NCI-H526 treated with DMSO at 0.1 percent for 48 hours (cell line): ENCODE data around the gene PRRX2.

Source experiments
- DNase-seq: peaks from one replicate; lab custom pipeline; 2025; lab: John Stamatoyannopoulos, UW

The PRRX2 gene

GRCh38 chr9:129709438-129710168 is 44.2 kb downstream of the PRRX2 start:
- DNase-seq, result no peak

- DNase-seq, result no peak
These were observed 44.7 kb downstream of the PRRX2 start for GRCh38 chr9:129710169-129710453.

DNA sequence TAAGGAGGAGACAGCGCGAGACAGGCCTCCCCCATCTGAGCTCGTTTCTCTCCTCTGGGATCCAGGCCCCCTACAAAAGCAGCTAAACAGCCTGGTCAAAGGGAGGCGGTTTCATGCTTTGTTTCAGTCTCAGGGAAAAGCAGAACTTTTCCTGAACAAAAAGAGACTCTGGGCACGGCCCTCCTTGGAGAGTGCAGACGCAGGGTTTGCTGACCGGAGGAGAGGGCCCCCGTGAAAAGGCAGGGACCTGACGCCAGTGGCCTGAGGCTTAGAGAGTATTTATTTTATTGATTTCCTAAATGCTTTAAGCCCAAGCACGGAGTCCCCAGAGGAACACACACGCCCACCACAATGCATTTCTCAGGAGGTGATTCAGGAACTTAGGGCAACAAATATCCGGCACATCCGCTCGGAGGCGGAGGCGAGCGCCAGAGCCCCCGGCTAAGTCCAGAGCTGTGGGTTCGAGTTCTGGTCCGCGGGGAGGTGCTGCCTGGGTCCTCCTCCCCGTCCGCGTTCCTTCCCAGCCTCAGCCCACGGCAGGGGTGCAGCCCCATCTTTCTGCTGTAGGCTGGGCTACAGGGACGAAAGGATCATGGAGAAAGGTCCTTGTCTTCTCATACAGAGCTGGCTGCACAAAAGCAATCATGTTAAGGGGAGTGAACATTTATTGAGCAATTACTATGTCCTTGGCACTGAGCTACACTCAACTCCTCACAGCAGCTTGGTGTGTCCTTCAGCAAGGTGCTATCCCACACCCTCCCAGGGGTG is 47.4 kb downstream of the PRRX2 start:
- no peak for DNase-seq

DNA sequence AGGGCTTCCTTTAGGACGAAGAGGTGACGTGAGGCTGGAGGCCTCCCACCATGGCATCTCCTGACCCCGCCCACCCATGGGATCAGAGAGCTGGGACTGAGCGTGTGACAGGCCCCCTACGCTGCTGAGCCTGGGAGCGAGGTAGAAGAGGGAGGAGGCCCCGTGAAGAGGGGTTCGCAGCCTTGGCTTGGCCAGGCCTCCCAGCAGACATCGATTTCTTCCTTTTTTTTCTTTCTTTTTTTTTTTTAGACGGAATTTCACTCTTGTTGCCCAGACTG is 47.9 kb downstream of the PRRX2 start:
- DNase-seq, result no peak

- DNase-seq, result no peak
These were observed 49.1 kb downstream of the PRRX2 start for GRCh38 chr9:129714511-129715061.

DNA sequence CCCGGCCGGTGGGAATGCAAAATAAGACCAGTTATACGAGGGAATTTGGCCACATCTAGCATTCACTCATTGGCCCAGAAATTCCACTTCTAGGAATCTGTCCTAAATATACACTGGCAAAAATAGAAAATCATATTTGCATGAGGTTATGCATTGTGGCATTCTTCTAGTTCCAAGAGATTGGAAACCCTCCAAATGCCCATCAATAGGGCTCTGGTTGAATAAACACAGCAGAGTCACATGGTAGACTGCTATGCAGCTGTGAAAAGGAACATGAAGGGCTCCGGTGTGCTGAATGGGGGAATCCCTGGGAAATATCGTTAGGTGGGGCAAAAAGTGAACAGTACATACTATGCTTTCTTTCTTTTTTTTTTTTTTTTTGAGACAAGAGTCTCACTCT is 50.6 kb downstream of the PRRX2 start:
- DNase-seq, result no peak

DNA sequence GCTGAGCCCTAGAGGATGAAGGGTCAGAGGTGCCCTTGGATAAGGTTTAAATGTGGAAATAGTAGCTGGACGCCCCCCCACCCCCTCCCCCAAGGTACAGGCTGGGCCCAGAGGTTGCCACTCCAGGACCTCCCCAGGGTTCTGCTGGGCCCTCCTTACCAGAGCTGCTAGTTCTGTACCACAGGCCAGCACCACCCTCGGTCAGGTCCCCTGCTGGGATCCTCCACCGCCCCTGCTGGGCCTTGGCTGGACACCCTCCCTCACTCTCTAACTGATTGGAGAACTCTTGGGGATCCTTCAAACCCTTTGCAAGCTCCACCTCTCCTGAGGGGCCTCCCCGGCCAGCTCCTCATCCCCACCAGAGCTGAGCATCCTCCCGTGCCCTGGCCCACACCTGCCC is 52.5 kb downstream of the PRRX2 start:
- no peak for DNase-seq

DNA sequence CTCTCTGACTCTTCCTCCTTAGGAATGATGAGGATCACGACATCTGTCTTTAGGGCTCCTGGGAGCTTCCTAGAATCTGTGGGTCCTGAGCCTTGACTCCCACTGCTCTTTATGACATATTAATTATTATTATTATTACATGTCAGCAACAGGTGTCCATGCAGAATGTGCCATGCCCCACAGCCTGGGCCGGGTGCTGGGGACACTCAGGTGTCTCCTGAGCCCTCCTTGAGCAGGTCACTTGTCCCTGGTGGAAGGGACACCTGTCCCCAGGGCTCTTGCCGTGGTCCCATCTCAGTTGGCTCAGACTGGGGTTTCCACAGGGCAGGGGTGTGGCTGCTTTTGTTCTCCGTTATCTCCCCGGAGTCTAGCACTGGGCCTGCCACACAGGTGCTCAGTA is 53.2 kb downstream of the PRRX2 start:
- DNase-seq, result no peak

- no peak for DNase-seq
These were observed 53.7 kb downstream of the PRRX2 start for GRCh38 chr9:129719135-129719534.

DNA sequence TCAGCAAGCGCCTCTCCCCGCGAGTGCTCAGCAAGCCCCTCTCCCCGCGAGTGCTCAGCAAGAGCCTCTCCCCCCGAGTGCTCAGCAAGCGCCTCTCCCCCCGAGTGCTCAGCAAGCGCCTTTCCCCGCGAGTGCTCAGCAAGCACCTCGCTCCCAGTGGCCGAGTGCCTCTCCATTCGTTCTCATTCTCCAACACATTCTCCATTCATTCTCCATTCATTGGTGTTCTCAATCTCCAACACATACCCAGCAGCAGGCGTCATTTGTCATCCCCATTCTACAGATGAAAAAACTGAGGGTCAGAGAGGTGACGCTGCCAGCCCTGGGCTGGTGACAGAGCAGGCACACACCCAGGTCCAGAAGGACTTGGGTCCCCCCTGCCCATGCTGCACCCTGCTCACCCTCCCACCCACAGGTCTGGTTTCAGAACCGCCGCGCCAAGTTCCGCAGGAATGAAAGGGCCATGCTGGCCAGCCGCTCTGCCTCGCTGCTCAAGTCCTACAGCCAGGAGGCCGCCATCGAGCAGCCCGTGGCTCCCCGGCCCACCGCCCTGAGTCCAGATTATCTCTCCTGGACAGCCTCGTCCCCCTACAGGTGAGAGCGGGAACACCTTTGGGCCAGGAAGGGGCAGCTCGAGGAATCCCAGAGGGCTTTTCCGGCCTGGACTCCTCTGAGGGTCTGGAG is 54.9 kb downstream of the PRRX2 start:
- no peak for DNase-seq

- DNase-seq, result no peak
These were observed 55.6 kb downstream of the PRRX2 start for GRCh38 chr9:129720865-129721545.

DNA sequence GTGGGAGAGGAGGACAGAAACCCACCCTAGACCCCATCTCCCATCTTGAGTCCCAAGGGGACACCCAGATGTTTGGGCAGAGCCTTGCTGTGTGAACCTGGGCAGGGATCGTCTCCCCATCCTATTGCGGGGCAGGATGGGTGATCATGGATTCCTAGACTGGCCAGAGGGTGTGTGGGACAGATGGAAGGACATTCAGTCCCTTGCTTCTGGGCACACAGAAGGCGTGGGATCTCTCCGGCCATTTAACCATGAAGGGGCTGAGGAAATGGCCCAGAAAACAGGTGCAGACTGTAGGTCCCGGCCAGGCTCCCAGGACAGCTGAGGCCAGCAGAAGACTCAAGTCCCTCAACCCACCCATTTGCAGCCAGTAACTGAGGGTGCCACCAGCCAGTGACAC is 57.5 kb downstream of the PRRX2 start:
- DNase-seq, result no peak

GRCh38 chr9:129724456-129725190 is 59.2 kb downstream of the PRRX2 start:
- no peak for DNase-seq

DNA sequence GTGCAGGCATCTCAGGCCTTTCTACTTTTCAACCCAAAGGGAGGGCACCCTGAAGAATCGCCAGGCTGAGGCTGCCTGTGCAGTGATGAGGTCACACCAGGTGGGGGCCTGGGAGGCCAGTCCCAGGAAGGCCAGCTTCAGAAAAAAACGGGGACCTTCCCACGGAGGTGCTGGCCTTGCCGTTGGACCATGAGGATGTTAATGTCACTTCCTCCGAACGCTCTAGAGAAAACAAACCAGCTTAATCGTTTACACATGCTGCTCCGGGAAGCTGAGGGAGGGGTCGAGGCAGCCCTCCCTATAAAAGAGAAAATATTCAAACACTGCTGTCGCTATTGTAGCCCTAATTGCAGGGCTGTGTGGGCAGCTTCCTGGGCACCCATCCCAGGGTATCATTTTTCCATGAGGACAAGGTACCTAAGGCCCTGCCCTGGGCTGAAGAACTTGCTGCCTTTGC is 60.4 kb downstream of the PRRX2 start:
- DNase-seq, result no peak

GRCh38 chr9:129726322-129727160 is 61.1 kb downstream of the PRRX2 start:
- DNase-seq, result peak; percentile 42

GRCh38 chr9:129728744-129729143 is 63.3 kb downstream of the PRRX2 start:
- no peak for DNase-seq

DNA sequence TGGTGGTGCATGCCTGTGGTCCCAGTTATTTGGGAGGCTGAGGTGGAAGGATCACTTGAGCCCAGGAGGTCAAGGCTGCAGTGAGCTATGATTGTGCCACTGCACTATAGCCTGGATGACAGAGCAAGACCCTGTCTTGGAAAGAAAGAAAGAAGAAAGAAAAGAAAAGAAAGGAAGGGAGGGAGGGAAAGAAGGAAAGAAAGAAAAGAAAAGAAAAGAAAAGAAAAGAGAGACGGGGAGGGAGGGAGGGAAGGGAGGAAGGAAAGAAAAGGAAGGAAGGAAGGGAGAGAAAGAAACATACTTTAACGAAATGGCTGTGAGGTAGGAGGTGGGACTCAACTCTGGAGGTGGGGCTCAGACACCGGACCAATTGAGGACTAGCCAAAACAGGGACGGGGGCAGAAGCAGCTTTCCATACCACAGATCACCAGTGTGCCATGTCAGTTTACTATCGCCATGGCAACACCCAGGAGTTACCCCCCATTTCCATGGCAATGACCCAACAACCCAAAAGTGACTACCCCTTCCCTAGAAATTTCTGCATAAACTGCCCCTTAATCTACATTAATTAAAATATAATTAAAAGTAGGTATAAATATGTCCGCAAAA is 66.1 kb downstream of the PRRX2 start:
- DNase-seq, result no peak

DNA sequence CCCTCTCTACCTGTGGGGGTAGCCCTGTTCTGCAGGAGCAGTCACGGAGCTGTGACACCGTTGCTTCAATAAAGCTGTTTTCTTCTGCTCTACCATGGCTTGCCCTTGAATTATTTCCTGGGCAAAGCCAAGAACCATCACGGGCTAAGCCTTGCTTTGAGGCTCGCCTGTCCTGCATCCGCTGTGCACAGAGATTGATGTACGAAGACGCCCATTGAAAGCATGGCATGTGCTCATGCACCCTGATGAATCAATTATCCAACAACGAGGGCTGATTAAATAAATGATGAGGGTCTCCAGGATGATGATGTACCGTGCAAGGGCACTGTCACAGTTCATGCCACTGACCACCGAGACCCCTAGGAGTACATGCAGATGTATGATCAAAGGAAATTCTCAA is 66.7 kb downstream of the PRRX2 start:
- no peak for DNase-seq

DNA sequence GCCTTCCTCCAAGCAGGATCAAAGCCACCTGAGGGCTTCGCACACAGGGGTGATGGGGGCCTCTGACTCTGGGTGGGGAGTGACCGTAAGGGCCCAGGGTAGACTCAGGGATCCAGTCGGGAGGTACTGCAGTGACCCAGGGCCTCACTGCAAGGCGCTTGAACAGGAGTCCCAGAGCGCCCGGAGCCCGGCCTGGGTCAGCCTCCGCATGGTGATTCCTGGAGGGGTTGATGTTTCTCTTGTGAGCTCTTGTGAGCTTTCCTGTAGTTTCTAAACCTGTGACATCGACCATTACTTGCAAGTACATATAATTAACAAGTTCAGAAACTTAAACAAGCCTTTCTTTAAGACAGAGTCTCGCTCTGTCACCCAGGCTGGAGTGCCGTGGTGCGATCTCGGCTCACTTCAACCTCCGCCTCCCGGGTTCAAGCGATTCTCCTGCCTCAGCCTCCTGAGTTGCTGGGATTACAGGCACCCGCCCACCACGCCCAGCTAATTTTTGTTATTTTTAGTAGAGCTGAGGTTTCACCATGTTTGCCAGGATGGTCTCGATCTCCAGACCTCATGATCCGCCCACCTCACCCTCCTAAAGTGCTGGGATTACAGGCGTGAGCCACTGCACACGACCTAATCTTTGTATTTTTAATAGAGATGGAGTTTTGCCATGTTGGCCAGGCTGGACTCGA is 67.6 kb downstream of the PRRX2 start:
- no peak for DNase-seq

DNA sequence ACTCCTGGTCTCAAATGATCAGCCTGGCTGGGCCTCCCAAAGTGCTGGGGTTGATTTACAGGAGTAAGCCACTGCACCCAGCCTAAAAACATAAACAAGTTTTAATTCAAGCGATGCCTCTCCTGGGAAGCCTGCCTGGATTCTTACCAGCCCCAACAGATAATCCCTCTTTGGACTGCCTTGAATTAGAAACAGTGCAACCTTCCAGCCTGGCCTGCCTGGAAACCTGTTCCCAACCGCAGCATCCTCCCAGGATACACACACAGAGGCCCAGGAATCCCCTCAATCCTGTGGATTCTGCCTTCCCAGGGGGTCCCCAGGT is 68.1 kb downstream of the PRRX2 start:
- no peak for DNase-seq
